HepG2 (cell line): Measurements from ENCODE around the gene CMTM2.
"Not testable (repeated sequence)": the region's sequence is repeated elsewhere in the genome, so short reads cannot be mapped to it uniquely, and the experiment has no call there.

ENCODE experiments used
- CBX2 ChIP-seq, 2 experiments: fragments of 200-600 bp in 1 of 2; sonication (generic); formaldehyde crosslinking in 1 of 2; IDR thresholded peaks; 2 replicates each; pipeline versions ENCODE4 v1.7.0 to v1.8.1; 2018 to 2022; ENCODE audit warnings: low read depth in 2 of 2, low read length in 1 of 2, mild to moderate bottlenecking in 1 of 2, missing genetic modification reagents in 1 of 2
- CTCF ChIP-seq: sonication (generic); formaldehyde crosslinking; IDR thresholded peaks from 2 replicates; pipeline ENCODE4 v1.5.0; 2020; ENCODE audit warnings: mild to moderate bottlenecking, missing genetic modification reagents, moderate library complexity
- EZH2 ChIP-seq: conservative IDR thresholded peaks from 2 replicates; pipeline ENCODE4 v1.6.1; 2012; ENCODE audit warnings: mild to moderate bottlenecking, low read depth, low read length, moderate library complexity
- FOXM1 ChIP-seq: sonication (generic); formaldehyde crosslinking; IDR thresholded peaks from 2 replicates; pipeline ENCODE4 v1.5.0; 2020; ENCODE audit warnings: missing genetic modification reagents
- KLF13 ChIP-seq: sonication (generic); formaldehyde crosslinking; IDR thresholded peaks from 2 replicates; pipeline ENCODE4 v1.4.0; 2020; ENCODE audit warnings: mild to moderate bottlenecking, missing genetic modification reagents
- MED13 ChIP-seq: sonication (generic); formaldehyde crosslinking; IDR thresholded peaks from 2 replicates; pipeline ENCODE4 v1.5.0; 2020; ENCODE audit warnings: missing genetic modification reagents
- SMARCE1 ChIP-seq: fragments of 450-650 bp; IDR thresholded peaks from 2 replicates; pipeline ENCODE4 v1.6.1; 2017; ENCODE audit warnings: borderline replicate concordance
- TBL1XR1 ChIP-seq: fragments of 150-350 bp; IDR thresholded peaks from 2 replicates; pipeline ENCODE4 v1.6.1; 2014; ENCODE audit warnings: borderline replicate concordance, low read length; ENCODE audit not compliant: partially characterized antibody
- ZFP41 ChIP-seq: sonication (generic); formaldehyde crosslinking; IDR thresholded peaks from 2 replicates; pipeline ENCODE4 v1.4.0; 2020; ENCODE audit warnings: mild to moderate bottlenecking, missing genetic modification reagents, borderline replicate concordance

DNA sequence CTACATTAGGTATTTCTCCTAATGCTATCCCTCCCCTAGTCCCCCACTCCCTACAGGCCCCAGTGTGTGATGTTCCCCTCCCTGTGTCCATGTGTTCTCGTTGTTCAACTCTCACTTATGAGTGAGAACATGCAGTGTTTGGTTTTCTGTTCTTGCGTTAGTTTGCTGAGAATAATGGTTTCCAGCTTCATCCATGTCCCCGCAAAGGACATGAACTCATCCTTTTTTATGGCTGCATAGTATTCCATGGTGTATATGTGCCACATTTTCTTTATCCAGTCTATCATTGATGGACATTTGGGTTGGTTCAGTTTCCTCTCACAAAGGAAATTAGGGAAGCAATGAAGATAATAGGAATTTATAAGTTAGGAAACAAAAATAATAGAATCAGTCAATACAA, 12.0 kb upstream of the CMTM2 start:
- TF ChIP-seq MED13; EZH2; KLF13 (CRISPR knock-in tag); CTCF (CRISPR knock-in tag); CBX2 (IDR thresholded peaks at IDR 0.05; ENCODE audit: low read depth, low read length); CBX2 (CRISPR knock-in tag; IDR thresholded peaks at IDR 0.05; ENCODE audit: low read depth); SMARCE1; ZFP41; FOXM1 (CRISPR knock-in tag); TBL1XR1: not testable (repeated sequence)
